NCI-H2171 (cell line): ENCODE results near the gene P2RX1.
A peak's percentile ranks its signal among the peaks of the same experiment; 100 is the strongest.

Experiments
- DNase-seq: peaks from one replicate; lab custom pipeline; 2025; lab: John Stamatoyannopoulos, UW

The P2RX1 gene

DNA sequence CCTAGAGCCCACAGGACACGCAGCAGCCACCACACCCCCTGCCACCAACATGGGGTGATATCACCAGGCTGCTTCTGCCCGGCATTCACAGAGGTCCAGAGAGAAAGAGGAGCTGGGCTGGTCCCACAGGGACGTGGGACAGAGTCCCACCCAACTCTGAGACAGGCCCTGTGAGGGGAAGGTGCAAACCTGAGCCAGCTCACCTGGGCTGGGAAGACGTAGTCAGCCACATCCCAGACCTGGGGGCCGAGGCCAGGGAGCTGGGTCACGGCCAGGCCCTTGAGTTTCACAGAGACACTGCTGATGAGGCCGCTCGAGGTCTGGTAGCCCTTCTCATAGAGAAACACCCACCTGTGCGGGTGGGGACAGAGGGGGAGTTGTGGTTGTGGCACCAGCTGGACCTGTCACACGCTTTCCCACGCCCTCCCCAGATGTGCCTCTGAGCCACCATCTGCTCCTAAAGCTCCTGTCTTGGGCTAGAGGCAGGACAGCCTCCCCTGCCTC, 11.2 kb downstream of the P2RX1 start:
- DNase-seq = peak; percentile 83

DNA sequence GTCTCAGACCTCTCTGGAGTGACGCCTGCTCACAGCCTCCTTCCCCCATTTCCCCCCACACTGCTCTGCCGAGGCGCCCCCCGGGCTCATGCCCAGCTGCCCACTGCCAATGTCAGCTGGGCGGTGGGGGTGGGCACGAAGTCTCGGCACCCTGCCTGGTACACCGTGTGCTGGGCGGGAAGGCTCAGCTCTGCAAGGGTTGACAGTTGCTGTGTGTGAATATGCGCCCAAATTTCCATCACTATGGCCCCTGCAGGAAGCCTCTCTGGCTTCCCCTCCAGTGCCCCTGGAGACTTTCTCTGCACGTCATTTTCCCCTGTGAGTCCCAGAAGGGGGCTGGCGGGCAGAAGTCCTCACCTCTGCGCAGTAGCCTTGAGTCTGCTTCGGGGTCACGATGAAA, 11.8 kb downstream of the P2RX1 start:
- no peak for DNase-seq

DNA sequence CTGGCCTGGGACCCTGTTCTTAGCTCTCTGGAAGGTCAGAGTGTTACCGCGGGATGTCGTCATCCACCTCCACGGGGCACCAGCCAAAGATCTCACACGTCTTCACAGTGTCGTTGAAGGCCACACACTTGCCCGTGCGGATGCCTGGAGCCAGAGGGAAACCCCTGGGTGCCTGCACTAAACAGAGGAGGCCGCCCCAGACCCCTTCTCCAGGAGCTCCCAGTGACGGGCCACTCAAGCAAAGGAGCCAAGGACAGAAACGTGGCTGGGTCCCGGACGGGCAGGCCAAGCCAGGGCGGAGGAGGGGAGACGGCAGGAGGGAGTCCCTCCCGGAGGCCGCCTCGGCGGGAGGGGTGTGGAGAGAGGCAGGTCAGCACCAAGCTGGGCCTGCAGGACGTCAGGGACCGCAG, 12.4 kb downstream of the P2RX1 start:
- DNase-seq = no peak

DNA sequence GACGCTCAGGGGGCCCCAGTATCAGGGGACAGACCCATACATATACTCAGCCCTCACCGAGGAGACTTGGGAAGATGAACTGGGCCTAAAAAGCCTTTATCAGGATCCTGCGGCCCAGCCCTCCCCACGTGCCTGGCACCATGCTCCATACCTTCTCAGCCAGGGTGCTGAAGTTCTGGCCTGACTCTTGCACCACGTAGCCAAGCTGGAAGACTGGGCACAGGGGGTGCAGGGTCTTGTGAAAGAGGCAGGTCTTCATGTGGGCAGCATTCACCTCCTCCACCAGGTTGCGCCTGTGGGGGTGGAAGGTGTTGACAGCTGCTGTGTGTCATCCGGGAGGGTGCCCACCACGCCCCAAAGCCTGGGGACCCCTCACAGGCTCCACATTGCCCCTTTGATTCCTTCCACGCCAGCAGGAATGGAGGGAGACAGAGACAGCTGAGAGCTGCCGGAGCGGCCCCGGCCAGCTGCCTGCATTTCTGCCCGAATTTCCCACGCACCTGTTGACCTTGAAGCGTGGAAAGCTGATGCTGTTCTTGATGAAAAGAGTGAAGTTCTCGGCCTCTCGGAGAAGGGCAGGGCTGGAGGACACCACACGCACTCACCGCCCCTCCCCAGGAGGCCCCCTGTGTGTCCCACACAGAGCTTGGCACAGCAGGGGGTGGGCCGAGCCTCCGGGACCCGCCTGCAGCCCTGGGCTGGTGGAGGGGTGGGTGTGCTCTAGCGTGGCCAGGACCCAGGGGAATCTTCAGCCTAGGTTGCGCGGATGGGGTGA, 13.0 kb downstream of the P2RX1 start:
- DNase-seq = no peak

DNA sequence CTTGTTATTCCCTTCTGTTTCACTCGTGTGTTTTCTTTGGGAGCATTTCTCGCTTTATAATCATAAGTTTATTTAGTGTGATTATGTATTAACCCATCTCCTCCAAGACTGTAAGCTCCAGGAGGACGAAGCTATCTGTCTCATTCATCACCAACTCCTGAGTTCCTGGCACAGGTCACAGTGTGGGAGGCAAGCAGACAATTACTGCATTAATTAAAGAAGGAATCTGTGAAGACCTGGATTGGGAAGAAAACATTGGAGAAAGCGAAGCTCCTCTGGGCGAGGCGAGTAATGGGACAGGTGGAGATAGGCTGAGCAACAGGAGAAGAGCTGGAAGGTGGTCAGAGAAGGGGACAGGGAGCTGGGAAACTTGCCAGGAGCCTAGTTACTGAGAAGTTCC, 15.6 kb downstream of the P2RX1 start:
- no peak for DNase-seq

DNA sequence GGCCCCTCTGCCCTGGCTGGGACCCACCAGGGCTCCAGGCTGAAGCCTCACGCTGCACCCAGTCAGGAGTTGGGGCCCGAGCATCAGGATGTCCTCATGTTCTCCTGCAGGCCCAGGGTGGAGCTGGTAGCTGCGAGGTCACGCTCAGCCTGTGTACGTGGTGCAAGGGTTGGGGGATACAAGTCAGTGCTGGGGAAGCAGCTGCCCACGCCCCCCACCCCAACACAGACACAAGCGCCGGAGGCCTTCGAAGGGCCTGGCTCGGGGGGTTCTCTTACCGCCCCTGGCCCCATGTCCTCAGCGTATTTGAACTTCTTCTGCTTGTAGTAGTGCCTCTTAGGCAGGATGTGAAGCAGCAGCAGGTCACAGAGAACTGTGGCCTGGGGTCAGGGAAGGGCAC, 18.5 kb downstream of the P2RX1 start:
- no peak for DNase-seq

DNA sequence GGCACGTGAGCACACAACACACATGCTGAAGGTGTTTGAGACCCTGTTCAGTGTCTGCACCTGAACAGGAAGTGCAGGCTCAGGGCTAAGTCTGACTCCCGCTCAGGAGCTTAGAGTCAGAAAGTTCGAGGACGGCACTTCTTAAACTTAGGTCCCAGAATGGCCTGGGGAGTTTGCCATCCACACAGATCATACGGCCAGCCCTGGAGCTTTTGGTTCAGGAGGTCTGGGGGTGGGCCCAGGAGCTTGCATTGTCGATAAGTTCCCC, 19.4 kb downstream of the P2RX1 start:
- DNase-seq = no peak

DNA sequence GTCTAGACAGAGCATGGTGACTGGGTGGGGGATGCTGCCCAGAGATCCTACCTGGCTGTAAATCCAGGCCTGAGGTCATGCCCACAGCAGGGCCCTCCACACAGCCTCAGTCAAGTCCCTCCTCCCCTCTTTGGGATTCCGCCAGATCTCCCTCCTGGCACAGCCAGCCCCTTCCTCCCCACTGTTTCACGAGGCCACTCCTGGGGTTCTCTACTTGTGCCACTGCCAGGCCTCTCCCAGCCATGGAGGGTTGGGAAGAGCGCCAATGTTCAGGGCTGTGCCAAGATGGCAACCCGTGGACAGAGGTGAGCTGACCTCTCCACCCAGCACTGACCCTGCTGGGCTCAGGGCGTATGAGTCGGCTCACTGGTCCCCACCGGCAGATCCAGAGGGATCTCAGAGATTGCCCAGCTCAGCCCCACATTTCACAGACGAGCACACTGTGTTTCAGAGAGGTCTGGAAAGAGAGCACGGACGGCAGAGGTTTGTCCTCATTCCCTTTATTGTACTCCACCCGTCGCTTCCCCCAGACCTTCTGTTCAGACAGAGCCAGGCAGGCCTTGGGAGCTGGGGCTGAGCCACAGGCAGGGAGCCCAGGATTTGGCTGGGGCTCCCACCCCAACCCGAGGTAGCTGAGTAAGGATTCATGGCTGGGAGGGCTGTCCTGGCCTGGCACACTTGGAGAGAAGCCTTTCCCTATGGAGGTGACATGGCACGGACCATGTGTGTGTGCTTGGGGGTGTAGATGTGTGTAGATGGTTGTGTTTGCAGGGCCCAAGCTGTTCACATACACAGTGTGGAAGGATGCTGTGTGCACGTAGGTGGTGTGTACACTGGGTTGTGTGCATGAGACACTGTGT, 19.9 kb downstream of the P2RX1 start:
- no peak for DNase-seq

DNA sequence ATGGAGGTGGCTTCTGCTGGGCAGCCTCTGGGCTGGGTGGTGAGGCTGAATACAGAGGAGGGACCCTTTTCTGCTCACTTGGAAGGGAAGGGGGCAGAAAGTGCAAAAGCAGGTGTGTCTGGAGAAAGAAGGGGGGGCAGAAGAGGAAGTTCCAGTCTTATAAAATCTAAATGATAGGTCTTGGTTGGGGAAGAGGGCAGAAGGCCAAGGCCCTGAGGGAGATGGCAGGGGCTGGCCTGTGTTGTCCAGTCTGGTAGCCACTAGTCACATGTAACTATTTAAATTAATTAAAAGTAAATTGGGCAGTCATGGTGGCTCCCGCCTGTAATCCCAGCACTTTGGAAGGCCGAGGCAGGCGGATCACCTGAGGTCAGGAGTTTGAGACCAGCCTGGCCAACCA, 20.9 kb downstream of the P2RX1 start:
- DNase-seq = no peak

DNA sequence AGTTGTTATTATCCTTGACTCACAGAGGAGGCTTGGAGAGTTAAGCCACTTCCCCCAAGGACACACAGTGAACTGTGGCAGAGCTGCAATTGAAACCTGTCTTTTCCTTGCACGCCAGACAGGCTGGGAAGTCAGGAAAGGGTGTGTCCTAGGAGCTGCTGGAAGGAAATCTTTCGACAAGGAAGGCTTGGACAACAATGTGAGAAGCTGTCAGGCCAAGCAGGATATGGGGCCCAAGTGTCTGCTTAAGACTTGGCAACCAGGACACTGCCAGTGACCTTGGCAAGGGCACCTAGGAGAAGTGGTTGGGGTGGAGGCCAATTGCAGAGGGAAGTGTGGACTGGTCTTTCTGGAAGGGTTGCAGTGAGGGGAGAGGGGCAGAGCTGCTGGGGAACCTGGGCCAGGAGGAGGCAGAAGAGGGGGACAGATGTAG, 21.3 kb downstream of the P2RX1 start:
- DNase-seq = no peak

DNA sequence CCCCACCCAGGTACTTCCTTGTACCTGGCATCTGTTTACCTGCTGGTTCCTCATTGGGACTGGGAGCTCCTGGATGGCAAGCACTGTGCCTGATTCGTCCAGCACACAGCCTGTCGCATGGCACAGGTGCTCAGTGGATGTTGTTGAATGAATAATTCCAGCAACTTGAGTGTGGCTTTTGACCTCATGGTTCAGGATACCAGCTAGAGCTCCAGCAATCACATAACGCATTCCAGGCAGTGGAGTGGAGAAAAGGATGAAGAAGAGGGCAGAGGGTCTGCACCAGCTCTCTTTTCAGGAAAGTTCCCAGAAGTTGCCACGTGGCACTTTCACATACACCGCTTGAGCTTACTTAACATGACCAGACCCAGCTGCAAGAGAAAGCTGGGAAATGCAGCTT, 22.1 kb downstream of the P2RX1 start:
- DNase-seq = no peak

DNA sequence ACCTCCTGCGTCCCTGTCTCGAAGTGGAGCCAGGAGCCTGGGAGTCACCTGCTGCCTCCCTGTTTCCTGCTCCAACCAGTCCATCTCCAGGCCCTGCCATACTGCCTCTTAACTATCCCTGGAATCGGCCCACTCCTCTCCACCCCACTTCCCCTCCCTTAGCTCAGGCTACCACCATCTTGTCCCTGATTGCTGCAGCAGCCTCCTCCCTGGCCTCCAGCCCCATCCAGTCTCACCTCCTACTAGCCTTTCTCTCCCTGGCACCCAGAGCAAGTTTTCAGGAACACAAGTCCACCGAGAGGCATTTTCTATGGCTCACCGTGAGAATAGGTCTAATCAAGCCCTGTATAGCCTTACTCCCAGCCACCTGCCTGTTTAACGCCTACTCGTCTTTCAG, 22.5 kb downstream of the P2RX1 start:
- DNase-seq = no peak

DNA sequence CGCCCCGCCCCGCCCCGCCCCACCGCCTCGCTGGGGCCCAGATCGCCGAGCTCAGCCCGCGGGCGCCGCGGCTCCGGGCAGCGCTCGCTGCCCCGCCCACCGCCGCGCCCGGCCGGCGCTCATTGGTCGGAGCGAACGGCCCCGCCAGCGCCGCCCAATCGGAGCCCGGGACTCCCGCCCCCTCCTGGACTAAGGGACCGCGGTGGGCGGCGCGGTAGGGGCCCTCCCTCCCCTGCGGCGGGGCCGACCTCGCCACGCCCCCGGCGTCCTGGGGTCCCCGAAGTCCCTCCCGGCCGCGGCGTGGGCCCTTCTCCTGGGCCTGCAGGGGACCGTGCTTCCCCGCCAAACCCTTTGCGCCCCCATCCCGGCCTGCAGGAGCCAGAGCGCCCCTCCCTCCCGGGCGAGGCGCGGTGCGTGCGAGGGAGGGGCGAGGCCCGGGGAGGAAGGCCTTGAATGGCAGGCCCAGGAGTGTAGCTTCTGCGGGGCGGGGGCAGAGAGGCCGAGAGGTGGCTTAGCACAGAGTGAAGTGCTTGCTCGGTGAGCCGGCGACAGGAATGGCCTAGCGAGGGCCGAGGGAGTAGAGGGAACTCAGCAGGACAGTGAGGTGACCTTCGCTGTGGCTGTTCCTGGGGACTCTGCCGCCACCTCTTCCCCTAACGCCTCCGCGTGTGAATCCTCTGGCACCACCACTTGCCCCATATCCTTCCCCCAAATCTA, 23.1 kb downstream of the P2RX1 start, which contains the start of gene CAMKK1:
CAMKK1 (minus strand) TSS at position 51 of the 717 bp plus-strand sequence. CDS start 7,366 bp downstream, outside the sequence.
- peak; percentile 91 for DNase-seq

DNA sequence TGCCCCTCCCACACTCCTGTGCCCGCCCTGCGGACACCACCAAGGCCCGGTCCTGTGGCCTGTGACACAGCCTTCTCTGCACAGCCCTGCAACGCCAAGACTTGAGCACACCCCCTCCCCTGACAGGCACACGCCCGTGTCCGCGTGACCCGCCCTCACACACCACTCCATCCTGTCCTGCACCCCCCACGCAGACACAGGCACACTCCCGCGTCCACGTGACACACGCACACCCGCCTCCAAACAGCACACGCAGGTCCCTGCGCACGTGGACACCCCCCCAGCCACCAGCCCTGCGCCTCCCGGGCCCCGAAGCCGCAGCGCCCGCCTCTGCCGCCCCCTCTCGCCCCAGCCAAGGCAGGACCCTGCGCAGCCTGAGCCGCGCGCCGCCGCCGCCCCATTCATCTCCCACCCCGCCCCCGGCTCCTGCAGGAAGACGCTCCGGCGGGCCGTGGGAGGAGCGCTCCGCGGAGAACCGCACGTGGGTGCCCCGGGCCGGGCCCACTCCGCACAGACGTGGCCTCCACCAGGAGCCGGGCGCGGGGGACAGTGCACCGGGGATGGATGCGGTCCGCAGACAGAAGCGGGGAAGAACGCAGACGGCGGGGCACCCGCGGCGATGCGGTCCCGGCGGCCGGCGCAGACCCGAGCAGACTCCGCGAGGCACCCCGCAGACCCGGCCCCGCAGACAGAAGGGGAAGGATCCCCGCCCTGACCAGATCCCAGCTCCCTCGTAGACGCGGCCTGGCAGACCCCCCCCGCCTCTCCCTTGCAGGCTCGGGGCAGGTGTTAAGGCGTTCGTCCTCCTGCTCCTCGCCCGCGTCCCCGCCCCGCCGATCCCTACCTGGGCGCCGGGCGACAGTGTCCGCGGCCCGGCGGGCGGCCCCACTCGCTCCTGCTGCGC, 23.9 kb downstream of the P2RX1 start:
- DNase-seq = peak; percentile 47

DNA sequence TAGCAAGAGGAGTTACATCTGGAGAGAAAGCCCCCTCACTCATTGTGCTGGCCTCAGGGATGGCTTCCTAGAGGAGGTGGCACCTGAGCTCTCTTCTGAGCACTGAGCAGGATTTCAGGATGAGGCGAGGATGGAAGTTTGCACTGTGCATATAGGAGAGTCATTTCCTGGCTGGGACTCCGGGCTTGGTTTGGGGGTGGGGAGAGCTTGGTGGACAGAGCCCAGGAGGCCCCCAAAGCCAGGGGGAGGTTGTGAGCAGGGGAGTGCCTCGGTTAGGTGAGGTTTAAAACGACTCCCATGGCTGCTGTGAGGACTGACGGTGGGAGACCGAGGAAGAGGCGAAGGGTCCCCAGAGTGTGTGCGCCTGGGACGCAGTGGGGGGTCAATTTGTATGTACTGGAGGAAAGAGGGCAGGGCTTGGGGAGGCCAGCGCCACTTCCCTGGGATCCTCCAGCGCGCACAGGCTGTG, 24.6 kb downstream of the P2RX1 start:
- no peak for DNase-seq

DNA sequence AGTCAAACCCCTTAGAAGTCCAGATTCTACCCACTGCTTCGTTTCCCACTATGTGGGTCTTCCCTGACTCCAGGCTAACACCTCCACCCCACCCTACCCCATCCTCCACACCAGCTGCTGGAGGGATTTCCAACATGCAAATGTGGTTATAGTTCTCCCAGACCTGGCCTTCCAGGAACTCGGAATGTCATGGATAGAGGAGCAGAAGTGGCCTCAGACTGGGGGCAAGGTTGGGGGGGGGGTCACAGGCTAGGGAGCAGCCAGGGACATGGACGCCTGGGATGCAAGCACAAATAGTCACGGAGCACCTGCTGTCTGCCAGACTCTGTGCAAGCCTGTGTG, 25.4 kb downstream of the P2RX1 start:
- no peak for DNase-seq

DNA sequence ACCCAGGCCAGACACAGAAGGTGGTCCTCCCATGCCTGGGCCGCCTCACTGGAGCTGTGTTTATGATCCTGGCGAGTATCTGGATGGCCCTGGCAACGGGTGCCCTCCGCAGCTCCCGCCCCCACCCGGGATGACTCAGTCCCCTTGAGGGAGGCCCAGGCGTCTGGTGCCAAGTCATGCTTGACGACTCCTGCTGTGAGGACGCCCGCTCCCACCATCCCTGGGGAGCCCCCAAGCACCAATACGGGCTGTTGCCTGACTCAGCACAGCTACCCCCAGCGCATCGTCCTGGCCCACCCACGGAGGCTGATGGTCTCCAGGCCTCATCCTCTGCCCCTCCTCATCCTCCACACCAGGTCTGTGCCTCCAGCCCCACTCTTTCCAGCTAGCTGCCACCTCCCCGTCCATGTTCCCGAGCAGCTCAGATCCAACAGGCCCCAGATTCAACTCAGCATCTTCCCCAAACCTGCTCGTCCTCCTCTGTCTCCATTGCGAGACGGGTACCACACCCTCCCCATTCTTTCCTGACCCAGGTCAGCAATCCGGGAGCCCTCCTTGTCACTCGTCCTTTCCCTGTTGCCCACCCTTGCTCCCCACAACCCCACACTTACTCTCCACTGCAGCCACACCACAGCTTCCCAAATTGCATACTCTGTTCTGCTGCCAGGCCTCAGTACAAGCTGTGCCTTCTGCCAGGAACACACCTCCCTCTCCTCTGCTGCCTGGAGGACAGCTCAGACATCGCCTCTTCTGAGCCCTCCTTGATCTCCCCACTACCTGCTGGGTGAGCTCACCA, 26.0 kb downstream of the P2RX1 start:
- peak; percentile 93 for DNase-seq

DNA sequence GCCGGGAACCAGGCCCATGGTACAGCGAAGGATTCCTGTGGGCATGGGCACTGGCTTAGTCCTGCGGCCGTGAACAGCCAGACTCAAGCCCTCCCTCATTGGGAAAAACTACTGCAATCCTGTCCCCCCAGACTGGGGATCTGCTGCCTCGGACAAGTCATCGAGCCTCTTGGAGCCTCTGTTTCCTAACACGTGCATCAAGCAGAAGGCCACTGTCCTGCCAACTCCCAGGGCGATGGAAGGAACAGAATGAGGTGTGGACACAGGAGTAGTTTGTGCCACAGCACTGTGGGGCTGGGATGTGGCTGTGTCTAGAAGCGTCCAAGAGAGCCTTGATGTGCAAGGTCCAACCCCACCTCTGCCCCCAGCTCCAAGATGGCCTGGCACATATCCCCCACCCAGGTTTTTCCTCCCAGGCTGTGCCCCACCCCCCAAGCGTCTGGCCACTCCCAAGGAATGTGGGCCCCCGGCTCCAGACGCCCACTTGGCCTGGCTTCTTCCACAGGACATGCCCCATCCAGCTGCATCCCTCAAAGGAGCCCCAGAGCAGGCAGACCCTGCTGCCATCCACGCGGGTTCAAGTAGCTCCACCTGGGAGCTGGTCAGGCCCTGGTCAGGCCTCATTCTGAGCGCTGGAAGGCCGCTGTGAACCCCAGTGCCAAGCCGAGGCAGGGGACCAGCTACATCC, 26.8 kb downstream of the P2RX1 start:
- no peak for DNase-seq

DNA sequence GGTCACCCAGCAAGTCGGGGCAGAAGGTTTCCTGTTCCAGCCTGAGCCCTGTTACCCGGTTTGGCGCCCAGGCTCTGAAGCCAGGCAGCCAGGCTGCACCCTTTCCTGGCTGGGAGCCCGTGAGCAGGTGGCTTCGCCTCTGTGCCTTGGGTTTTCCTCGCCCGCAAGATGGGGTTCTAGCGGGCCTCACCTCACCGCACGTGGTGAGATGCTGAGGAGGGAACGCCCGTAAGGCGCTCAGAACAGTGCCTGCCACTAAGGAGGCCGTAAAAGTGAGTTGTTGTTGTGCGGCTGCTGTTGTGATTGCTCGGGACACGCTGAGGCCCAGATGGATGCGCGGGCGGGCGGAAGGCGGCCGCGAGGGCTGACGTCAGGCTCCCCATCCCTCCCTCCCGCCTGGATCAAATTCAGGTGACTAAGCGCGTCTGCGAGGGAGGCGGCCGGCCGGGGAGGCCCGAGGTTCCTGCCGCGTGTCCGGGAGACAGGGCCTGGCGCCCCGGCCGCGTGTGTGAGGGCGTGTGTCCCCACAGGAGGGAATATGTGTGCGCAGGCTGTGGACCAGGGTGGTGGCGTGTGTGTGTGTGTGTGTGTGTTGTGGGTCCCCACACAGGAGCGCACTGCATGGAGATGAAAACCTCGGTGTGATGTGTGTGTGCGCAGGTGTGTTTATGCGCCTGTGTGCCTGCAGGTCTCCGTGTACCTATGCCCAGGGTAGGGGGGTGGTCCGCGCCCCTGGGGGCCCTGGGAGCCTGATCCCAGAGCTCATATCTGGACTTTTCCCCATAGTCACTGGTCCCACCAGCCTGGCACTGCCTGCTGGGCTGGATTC, 27.7 kb downstream of the P2RX1 start:
- DNase-seq = peak; percentile 94
